ENCODE data around the gene ARFIP1.

ARFIP1 gene

GRCh38 chr4:152935631-152936445 is 156.1 kb downstream of the ARFIP1 start, which contains the start of gene FHDC1:
Gene FHDC1 (plus strand): TSS chr4:152936323. CDS start chr4:152943058, 6,735 bp downstream.
- FAIRE-seq (peak; percentile 96), DNase-seq (ENCODE audit: insufficient read length, low spot score) (peak; percentile 55)

GRCh38 chr4:152936446-152937335 is 156.9 kb downstream of the ARFIP1 start:
- DNase-seq (ENCODE audit: insufficient read length, low spot score) (no peak), FAIRE-seq (no peak)

- no peak for FAIRE-seq
Observed at GRCh38 chr4:152937336-152938236, 157.8 kb downstream of the ARFIP1 start.

GRCh38 chr4:152938237-152938947 is 158.6 kb downstream of the ARFIP1 start:
- no peak for FAIRE-seq
- no peak for DNase-seq (ENCODE audit: insufficient read length, low spot score)

More at GRCh38 chr4:152937336-152938236, 157.8 kb downstream of the ARFIP1 start:
- DNase-seq (ENCODE audit: insufficient read length, low spot score), result no peak

- DNase-seq (ENCODE audit: insufficient read length, low spot score) (no peak), FAIRE-seq (no peak)
Observed at GRCh38 chr4:152939621-152940020, 159.9 kb downstream of the ARFIP1 start.

- no peak for FAIRE-seq
- no peak for DNase-seq (ENCODE audit: insufficient read length, low spot score)
Observed at GRCh38 chr4:152940461-152940860, 160.7 kb downstream of the ARFIP1 start.

- DNase-seq (ENCODE audit: insufficient read length, low spot score) (no peak), FAIRE-seq (no peak)
Observed at GRCh38 chr4:152941411-152941810, 161.7 kb downstream of the ARFIP1 start.

GRCh38 chr4:152942346-152942745 is 162.6 kb downstream of the ARFIP1 start:
- FAIRE-seq (no peak), DNase-seq (ENCODE audit: insufficient read length, low spot score) (no peak)

GRCh38 chr4:152943672-152944071 is 163.9 kb downstream of the ARFIP1 start:
- FAIRE-seq (no peak), DNase-seq (ENCODE audit: insufficient read length, low spot score) (no peak)

- FAIRE-seq (no peak), DNase-seq (ENCODE audit: insufficient read length, low spot score) (no peak)
Observed at GRCh38 chr4:152944666-152945320, 165.0 kb downstream of the ARFIP1 start.

- DNase-seq (ENCODE audit: insufficient read length, low spot score) (no peak), FAIRE-seq (no peak)
Observed at GRCh38 chr4:152945639-152946038, 165.9 kb downstream of the ARFIP1 start.

GRCh38 chr4:152946446-152946845 is 166.7 kb downstream of the ARFIP1 start:
- DNase-seq (ENCODE audit: insufficient read length, low spot score), result no peak

GRCh38 chr4:152947311-152947710 is 167.6 kb downstream of the ARFIP1 start:
- FAIRE-seq (no peak), DNase-seq (ENCODE audit: insufficient read length, low spot score) (no peak)

More at GRCh38 chr4:152946446-152946845, 166.7 kb downstream of the ARFIP1 start:
- no peak for FAIRE-seq

- no peak for DNase-seq (ENCODE audit: insufficient read length, low spot score)
- FAIRE-seq, result no peak
Observed at GRCh38 chr4:152949930-152950329, 170.2 kb downstream of the ARFIP1 start.

GRCh38 chr4:152950402-152951274 is 170.9 kb downstream of the ARFIP1 start:
- FAIRE-seq (no peak), DNase-seq (ENCODE audit: insufficient read length, low spot score) (no peak)

GRCh38 chr4:152951348-152951747 is 171.6 kb downstream of the ARFIP1 start:
- no peak for DNase-seq (ENCODE audit: insufficient read length, low spot score)
- FAIRE-seq, result peak; percentile 20

GRCh38 chr4:152953514-152953913 is 173.8 kb downstream of the ARFIP1 start:
- DNase-seq (ENCODE audit: insufficient read length, low spot score), result no peak
- FAIRE-seq, result no peak

GRCh38 chr4:152954741-152955140 is 175.0 kb downstream of the ARFIP1 start:
- DNase-seq (ENCODE audit: insufficient read length, low spot score), result no peak
- FAIRE-seq, result no peak

Measured in HTR-8/SVneo (cell line).